HL-60/S4 treated with retinoic acid at 250 ng/mL for 4 days and 3 days (cell line): ENCODE results near the gene ASCC3.

Experiments used
- in situ Hi-C: fragments of 300-500 bp; cut with MboI; formaldehyde crosslinking; loops from 2 replicates; pipeline ENCODE4 v1.7.0; 2022; ENCODE audit warnings: low sequenced_read_pairs

The ASCC3 gene

DNA sequence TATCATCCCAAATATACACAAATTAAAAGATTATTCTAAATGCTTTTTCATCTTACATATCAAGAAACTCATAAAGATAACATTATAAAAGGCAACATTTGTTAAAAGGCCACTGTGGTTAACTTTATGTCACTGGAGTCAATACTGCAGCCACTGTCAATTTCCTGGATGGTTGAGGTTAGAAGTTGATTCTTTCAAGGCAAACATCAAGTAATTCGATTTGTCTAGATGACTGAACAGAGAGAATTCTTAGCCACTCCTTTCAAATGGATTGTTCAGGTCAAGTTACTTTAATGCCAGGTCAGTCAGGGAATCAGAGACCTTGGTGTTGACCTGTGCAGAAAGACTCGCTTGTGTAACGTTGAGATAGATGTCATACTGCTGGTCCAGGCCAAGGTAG is 372.0 kb downstream of the ASCC3 start:
- in situ Hi-C loops, result no loop called here

DNA sequence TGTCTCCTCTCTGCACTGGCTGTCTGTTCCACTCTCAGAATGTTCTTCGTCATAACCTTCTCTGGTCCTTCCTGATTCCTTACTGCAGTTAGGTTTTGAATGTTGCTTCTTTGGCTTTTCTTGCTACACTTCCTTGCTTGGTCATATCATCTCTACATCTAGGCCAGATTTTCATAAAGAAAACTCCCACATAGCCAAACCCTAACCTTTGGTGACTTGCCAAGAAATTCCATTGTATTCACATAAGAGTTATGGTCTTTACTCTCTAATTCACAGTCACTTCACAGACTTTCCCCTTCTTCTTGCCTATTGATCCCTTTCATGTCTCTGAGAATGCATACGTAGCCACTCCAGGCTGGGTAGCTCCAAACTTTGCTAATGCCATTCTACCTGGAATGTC is 374.5 kb downstream of the ASCC3 start:
- in situ Hi-C loops, result no loop called here

- in situ Hi-C loops, result no loop called here
Observed at GRCh38 chr6:100504786-100505737, 376.1 kb downstream of the ASCC3 start.

DNA sequence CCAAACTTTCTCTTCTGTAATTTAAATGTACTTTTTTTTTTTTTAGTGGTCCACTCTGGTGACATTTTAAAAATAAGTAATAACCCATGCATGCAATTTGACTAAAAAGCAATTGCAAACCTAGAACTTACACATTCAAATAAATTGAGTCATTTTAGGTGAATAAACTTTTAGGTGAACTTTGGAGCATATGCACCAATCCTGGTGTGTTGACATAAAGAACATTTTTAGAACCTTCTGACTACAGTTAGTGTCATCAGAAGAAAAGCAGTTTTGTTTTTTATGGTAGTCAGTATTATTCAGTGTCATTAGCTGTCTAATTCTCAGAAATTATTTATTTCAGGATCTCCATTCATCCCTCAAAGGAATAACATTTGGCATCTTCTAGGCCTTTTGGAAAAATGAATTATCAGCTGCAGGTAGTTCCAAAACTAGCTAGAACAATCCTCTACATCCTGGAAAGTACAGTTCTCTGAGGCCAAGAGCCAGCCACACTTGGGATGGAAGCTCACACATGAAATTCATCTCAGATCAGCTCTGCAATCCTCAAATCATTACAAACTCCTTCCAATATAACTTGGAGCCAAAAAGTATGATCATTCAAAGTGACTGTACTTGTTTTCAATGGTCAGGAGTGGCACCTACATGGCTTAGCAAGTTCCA is 378.0 kb downstream of the ASCC3 start:
- in situ Hi-C loops, result no loop called here

DNA sequence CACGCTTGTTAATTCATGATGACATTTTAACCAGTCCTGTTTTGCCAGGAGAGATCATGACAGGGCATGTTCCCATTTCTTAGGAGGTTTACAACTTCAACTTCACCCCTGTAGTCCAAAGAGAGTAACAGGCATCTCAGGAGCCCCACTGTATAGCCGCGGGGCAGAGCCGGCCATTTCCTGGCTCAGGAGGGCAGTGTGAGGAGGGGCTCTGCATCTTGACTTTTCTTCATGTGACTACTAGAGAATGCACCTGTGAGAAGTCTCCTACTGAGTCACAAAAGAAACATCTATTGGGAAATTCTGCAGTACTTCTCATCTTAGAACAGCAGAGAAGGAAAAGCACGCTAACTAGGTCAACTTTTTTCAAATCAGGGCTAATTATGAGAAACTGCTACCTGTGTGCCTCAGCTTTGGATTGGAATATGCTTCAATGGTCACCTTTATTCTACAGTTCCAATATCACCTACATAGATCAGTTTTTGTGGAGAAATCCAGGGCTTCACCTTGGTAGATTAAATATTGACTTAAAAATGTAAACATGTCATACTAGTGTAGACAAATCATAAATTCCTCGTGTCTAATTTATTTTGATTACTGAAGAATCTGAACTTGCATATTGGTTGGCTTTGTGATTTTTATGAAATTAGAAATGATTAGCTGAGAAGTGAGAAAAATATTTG is 387.8 kb downstream of the ASCC3 start:
- in situ Hi-C loops, result no loop called here

DNA sequence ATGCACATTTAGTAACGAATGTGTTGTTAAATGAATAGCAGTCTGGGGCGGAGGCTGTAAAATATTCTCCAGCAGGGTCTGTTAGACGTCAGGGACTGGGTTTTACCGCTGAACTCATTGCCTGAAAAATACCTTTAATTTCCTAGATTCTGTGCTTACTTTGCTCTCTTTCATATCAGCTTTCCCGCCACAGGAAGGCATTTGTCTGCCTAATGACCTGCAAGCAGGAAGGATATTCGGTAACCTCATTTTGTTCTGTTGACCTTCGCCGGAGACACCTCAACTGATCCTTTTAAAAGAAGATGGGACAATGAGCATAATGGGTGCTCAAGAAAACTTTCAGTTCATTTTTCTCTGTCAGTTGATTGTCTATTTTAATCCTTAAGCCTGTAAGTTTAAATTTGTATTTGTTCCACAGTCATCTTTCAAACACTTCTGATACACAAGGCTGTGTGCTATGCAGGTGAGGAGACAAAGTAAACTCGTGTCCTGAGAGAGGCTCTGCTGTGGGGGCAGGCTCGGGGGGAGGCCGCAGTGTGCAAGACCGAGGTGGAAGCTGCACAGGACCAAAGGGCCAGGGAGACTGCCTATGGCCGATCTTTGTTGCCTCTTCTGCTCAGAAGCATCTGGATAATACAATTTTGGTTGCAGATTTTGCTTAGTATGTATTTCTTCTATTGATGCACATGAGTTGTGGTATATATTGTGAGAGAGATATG is 389.0 kb downstream of the ASCC3 start:
- in situ Hi-C loops, result no loop called here

DNA sequence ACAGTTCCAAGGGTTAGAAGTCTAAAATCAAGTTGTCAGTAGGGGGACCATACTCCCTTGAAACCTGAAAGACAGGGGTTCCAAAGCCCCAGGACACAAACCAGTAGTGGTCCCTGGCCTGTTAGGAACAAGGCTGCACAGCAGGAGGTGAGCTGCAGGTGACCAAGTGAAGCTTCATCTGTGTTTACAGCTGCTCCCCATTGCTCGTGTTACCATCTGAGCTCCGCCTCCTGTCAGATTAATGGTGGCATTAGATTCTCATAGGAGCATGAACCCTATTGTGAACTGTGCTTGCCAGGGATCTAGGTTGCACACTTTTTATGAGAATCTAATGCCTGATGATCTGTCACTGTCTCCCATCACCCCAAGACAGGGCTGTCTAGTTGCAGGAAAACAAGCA is 391.1 kb downstream of the ASCC3 start:
- in situ Hi-C loops, result no loop called here

DNA sequence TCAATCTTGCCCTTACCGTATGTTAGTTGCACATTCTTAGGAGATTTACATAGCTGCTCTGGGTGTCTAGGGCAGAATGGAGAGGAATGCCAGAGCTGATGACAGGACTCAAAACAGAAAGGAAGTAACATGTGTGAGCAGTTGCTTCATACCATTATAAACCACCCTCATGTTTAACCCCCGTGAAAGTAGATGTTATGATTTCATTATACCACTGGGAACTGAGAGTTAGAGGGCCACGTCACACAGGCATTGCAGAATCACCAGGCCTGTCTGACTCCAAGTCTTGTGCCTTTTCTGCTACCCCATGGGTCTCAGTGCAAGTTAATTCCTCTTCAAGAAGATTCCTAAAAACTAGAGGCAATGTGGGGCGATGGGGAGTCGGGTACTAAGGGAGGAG is 392.9 kb downstream of the ASCC3 start:
- in situ Hi-C loops, result no loop called here

DNA sequence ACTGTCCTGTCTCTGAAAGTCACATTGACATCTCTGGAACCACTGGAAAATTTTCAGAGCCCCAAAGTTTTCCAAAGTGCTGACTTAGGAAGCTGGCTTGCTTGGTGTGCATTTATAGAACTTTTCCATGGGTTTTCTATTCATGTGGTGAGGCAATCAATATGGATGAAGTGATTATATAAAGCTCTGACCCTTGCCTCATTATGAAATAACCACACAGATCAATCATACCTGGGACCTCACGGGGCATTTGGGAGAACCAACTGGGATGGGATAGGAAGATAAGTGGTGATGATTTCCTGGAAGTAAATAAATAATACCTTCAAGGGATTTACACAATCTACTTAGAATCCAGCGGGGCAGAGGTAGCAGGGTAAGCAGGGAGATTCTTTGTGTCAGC is 393.5 kb downstream of the ASCC3 start:
- in situ Hi-C loops, result no loop called here

GRCh38 chr6:100485268-100485667 is 395.9 kb downstream of the ASCC3 start:
- in situ Hi-C loops, result no loop called here

- in situ Hi-C loops, result no loop called here
Observed at GRCh38 chr6:100484474-100484873, 396.7 kb downstream of the ASCC3 start.

DNA sequence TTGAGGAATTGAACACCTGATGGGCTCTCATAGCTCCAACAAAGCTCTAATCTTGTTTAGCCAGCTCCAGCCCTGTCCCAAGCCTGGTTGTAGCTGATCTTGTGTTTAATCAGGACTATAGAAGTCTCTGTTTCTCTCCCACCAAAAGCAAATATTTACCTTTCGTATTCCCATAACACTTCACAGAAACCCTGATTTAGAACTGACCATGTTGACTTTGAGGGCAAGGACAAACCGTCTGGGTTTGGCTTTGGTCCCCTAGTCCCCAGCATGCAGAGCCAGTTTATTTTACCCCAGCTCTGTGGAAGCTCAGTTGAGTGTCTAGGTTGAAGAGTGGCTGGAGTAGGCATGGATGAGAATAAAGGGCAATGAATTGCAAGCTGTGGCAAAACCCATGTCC is 398.4 kb downstream of the ASCC3 start:
- in situ Hi-C loops, result no loop called here

DNA sequence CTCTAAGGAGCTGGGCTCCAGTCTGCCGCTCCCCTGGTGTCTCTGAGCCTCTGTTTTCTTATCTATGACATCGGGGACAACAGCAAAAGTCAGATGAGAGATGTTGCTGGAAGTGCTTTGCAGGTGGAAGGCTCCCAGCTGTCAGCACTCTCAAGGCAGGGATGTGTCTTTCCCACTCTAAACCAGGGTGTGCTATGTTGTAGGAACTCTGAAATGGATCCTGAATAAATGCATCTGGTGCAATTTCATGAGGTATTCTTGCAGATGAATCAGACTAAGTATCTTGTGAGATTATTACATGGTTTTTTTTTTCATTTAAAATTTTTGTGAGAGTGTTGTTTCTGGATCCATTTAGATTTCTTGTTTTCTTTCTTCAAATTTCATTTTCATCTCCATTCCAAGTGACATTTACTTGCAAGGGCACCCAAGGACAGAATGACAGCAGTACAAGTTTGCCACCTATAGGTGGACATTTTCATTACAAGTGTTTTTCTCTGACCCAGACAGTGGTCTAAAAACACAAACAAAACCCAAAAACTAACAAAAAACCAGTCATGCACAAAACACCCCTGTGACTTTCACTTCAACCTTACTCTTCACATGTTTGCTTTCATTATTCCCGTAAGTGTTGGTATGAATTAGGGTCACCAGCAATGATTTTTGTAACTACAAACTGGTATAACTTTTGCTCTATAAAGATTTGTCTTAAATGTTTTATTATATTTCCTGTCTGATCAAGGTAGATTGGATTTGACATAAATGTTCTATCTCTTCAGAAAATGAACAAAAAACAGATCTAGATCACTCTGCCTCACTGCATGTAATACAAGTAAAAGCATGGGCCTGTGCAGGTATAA is 401.7 kb downstream of the ASCC3 start:
- in situ Hi-C loops, result no loop called here

- in situ Hi-C loops, result no loop called here
Observed at GRCh38 chr6:100475554-100476320, 405.4 kb downstream of the ASCC3 start.

GRCh38 chr6:100473182-100473581 is 407.9 kb downstream of the ASCC3 start:
- in situ Hi-C loops, result no loop called here

- in situ Hi-C loops, result no loop called here
Observed at GRCh38 chr6:100472674-100473073, 408.5 kb downstream of the ASCC3 start.

DNA sequence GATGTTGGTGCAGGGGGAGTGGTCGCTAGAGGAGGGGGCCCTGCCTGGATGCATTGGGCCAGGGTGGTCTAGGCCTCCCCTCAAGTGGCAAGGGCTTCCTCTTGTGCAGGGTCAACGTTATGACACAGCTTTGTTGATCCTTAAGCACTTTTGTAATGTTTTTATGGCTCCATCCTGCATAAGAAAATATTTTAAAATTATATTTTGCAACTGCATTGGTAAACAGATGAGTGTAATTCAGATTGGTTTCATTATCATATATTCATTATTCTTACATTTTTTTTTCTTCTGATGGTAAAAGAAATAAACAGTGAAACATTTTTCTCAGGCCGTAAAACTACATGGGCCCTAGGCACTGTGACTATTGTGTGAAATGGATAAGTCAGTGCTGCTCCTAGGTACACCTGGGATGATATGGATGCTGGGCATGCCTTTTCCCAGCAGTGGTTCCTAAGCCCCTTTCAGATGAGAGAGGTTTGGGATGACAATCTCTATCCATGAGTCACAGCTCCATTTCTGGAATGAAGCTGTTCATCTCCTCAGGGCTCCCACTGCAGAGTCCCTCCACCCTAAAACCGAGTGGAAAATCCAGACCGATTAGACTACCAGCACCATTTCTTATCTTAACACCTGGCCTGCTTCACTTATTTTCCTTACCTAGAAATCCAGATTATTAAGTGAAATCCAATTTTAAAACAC is 410.6 kb downstream of the ASCC3 start:
- in situ Hi-C loops, result no loop called here

DNA sequence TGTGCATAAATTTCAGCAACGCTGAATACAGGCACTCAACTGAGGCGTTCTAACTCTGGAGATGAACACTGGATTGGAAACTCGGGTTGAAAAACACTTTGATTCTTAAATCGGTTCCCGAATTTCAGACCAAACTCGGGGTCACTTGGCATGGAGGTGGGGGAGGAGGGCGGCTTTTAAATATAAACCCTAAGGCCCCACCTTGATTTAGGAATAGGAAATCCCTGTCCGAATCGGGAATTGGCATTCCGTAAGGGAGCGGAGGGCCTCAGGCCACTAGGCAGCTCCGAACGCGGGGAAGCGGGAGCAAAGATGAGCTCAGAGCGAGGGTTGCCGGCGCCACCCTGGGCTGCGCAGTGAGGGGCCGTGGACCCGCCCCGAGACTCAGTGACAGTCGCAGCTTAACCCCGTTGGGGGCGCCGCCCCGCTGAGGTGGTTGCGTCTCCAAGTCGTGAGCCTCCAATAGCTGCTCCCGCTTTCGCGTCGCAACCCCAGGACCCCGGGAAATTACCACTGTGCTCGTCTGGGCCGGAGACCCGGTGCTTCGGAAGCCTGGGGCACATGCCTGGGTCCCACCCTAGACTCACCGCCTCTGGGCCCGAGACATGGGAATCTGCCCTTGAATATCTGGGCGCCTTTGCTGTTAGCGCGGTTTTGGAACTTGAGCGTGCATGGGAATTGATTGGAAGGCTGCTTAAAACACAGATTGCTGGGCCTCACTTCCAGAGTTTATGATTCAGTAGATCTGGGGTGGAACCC is 411.8 kb downstream of the ASCC3 start:
- in situ Hi-C loops, result no loop called here
